Epidermal melanocyte (primary cell): ENCODE data around the gene MMP10.

Experiments
- DNase-seq: peaks from one replicate; pipeline ENCODE4 v3.0.0; 2011; ENCODE audit warnings: low spot score; ENCODE audit not compliant: insufficient read length

Gene MMP10

GRCh38 chr11:102780491-102780918, at the start of gene MMP10:
MMP10 (minus strand) TSS chr11:102780628; CDS start chr11:102780591, 37 bp downstream.
- DNase-seq: no peak

- DNase-seq: no peak
These were observed 49.0 kb upstream of the MMP10 start for GRCh38 chr11:102829316-102830000.

- DNase-seq: no peak
These were observed 44.1 kb upstream of the MMP10 start for GRCh38 chr11:102824556-102824955.

GRCh38 chr11:102819491-102819890, 39.1 kb upstream of the MMP10 start:
- no peak for DNase-seq

- no peak for DNase-seq
These were observed 33.1 kb upstream of the MMP10 start for GRCh38 chr11:102813484-102813883.

GRCh38 chr11:102812188-102812587, 31.8 kb upstream of the MMP10 start:
- DNase-seq: no peak

GRCh38 chr11:102810950-102811660, 30.7 kb upstream of the MMP10 start:
- DNase-seq: no peak

- no peak for DNase-seq
These were observed 29.5 kb upstream of the MMP10 start for GRCh38 chr11:102809971-102810370.

- DNase-seq: no peak
These were observed 27.5 kb upstream of the MMP10 start for GRCh38 chr11:102807921-102808320.

GRCh38 chr11:102806296-102806695, 25.9 kb upstream of the MMP10 start:
- DNase-seq: no peak

- DNase-seq: no peak
These were observed 21.9 kb upstream of the MMP10 start for GRCh38 chr11:102802341-102802740.

- no peak for DNase-seq
These were observed 20.3 kb upstream of the MMP10 start for GRCh38 chr11:102800767-102801166.

GRCh38 chr11:102799681-102800340, 19.4 kb upstream of the MMP10 start:
- no peak for DNase-seq

GRCh38 chr11:102798012-102798746, 17.8 kb upstream of the MMP10 start, which contains the start of gene MMP1:
MMP1 (minus strand) TSS chr11:102798160; CDS start chr11:102798092, 68 bp downstream.
- DNase-seq: no peak

- DNase-seq: no peak
These were observed 14.0 kb upstream of the MMP10 start for GRCh38 chr11:102794382-102794781.

- DNase-seq: no peak
These were observed 13.4 kb upstream of the MMP10 start for GRCh38 chr11:102793677-102794290.

GRCh38 chr11:102792604-102793003, 12.2 kb upstream of the MMP10 start:
- no peak for DNase-seq

- no peak for DNase-seq
These were observed 11.0 kb upstream of the MMP10 start for GRCh38 chr11:102791271-102792036.

GRCh38 chr11:102788334-102788995, 8.0 kb upstream of the MMP10 start:
- no peak for DNase-seq

GRCh38 chr11:102784380-102784779, 4.0 kb upstream of the MMP10 start:
- no peak for DNase-seq
